ENCODE measurements around the gene SMIM8. TPM values are rescaled to one million over a fixed set of nuclear protein-coding genes. Genes with fewer than 3 reads are reported as not detected.

The SMIM8 gene
- total and polyA plus RNA-seq, 4 donors: 2.3 to 6.1 (median 5.2) TPM

GRCh38 chr6:87276624-87277023 lies 45.8 kb upstream of the SMIM8 start:
- no peak overlapping the region for H3K27ac ChIP-seq (ENCODE audit: low read depth in 1 of 2, low read length in 2 of 2)
- H3K36me3 ChIP-seq (ENCODE audit: control insufficient read depth in 4 of 4, insufficient read depth in 3 of 4, low read depth in 1 of 4, low read length in 3 of 4): no peaks in the 10 kb centered on the region
- no peak for DNase-seq (ENCODE audit: low spot score)
- H3K9ac ChIP-seq (ENCODE audit: low read depth in 1 of 2, low read length in 2 of 2): no peak overlapping the region
- TF ChIP-seq, protein P1, sequence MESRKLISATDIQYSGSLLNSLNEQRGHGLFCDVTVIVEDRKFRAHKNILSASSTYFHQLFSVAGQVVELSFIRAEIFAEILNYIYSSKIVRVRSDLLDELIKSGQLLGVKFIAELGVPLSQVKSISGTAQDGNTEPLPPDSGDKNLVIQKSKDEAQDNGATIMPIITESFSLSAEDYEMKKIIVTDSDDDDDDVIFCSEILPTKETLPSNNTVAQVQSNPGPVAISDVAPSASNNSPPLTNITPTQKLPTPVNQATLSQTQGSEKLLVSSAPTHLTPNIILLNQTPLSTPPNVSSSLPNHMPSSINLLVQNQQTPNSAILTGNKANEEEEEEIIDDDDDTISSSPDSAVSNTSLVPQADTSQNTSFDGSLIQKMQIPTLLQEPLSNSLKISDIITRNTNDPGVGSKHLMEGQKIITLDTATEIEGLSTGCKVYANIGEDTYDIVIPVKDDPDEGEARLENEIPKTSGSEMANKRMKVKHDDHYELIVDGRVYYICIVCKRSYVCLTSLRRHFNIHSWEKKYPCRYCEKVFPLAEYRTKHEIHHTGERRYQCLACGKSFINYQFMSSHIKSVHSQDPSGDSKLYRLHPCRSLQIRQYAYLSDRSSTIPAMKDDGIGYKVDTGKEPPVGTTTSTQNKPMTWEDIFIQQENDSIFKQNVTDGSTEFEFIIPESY (IDR thresholded peaks at IDR 0.05): no peak
- TF ChIP-seq, protein P2, sequence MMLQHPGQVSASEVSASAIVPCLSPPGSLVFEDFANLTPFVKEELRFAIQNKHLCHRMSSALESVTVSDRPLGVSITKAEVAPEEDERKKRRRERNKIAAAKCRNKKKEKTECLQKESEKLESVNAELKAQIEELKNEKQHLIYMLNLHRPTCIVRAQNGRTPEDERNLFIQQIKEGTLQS (IDR thresholded peaks at IDR 0.05): no peak
- TF ChIP-seq, protein P3, sequence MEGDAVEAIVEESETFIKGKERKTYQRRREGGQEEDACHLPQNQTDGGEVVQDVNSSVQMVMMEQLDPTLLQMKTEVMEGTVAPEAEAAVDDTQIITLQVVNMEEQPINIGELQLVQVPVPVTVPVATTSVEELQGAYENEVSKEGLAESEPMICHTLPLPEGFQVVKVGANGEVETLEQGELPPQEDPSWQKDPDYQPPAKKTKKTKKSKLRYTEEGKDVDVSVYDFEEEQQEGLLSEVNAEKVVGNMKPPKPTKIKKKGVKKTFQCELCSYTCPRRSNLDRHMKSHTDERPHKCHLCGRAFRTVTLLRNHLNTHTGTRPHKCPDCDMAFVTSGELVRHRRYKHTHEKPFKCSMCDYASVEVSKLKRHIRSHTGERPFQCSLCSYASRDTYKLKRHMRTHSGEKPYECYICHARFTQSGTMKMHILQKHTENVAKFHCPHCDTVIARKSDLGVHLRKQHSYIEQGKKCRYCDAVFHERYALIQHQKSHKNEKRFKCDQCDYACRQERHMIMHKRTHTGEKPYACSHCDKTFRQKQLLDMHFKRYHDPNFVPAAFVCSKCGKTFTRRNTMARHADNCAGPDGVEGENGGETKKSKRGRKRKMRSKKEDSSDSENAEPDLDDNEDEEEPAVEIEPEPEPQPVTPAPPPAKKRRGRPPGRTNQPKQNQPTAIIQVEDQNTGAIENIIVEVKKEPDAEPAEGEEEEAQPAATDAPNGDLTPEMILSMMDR (IDR thresholded peaks at IDR 0.05; ENCODE audit: low read depth, low read length, missing input control): no peak
- no peak for TF ChIP-seq SP1 (IDR thresholded peaks at IDR 0.05)
- TF ChIP-seq HNF4A (conservative IDR thresholded peaks at IDR 0.05): no peak
- no peak for TF ChIP-seq FOXA1 (IDR thresholded peaks at IDR 0.05)
- TF ChIP-seq HNF4G (IDR thresholded peaks at IDR 0.05): no peak
- TF ChIP-seq, protein P4, sequence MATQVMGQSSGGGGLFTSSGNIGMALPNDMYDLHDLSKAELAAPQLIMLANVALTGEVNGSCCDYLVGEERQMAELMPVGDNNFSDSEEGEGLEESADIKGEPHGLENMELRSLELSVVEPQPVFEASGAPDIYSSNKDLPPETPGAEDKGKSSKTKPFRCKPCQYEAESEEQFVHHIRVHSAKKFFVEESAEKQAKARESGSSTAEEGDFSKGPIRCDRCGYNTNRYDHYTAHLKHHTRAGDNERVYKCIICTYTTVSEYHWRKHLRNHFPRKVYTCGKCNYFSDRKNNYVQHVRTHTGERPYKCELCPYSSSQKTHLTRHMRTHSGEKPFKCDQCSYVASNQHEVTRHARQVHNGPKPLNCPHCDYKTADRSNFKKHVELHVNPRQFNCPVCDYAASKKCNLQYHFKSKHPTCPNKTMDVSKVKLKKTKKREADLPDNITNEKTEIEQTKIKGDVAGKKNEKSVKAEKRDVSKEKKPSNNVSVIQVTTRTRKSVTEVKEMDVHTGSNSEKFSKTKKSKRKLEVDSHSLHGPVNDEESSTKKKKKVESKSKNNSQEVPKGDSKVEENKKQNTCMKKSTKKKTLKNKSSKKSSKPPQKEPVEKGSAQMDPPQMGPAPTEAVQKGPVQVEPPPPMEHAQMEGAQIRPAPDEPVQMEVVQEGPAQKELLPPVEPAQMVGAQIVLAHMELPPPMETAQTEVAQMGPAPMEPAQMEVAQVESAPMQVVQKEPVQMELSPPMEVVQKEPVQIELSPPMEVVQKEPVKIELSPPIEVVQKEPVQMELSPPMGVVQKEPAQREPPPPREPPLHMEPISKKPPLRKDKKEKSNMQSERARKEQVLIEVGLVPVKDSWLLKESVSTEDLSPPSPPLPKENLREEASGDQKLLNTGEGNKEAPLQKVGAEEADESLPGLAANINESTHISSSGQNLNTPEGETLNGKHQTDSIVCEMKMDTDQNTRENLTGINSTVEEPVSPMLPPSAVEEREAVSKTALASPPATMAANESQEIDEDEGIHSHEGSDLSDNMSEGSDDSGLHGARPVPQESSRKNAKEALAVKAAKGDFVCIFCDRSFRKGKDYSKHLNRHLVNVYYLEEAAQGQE (IDR thresholded peaks at IDR 0.05): no peak
- TF ChIP-seq RXRA (IDR thresholded peaks at IDR 0.05): no peak
- no peak for TF ChIP-seq MAX (IDR thresholded peaks at IDR 0.05)
- no peak for TF ChIP-seq RAD21 (IDR thresholded peaks at IDR 0.05)
- TF ChIP-seq NR2F2 (IDR thresholded peaks at IDR 0.05): no peak
- TF ChIP-seq TAF1 (conservative IDR thresholded peaks at IDR 0.05): no peak
- TF ChIP-seq YY1 (IDR thresholded peaks at IDR 0.05): no peak
- no peak for TF ChIP-seq FOXA2 (IDR thresholded peaks at IDR 0.05)
- TF ChIP-seq EGR1 (IDR thresholded peaks at IDR 0.05; ENCODE audit: low read depth in 2 of 2): no peak
- TF ChIP-seq GABPA (IDR thresholded peaks at IDR 0.05 in 1 of 2, conservative IDR thresholded peaks at IDR 0.05 in 1 of 2): no peak
- TF ChIP-seq JUND (IDR thresholded peaks at IDR 0.05): no peak
- H3K27me3 ChIP-seq (ENCODE audit: control insufficient read depth in 4 of 4, insufficient read depth in 4 of 4, low read length in 3 of 4): no peaks in the 10 kb centered on the region
- no peaks in the 10 kb centered on the region for H3K4me1 ChIP-seq (ENCODE audit: control insufficient read depth in 4 of 4, insufficient read depth in 4 of 4, low read length in 3 of 4)
- no peaks in the 10 kb centered on the region for H3K9me3 ChIP-seq (ENCODE audit: control insufficient read depth in 4 of 4, low read length in 3 of 4)
- 63% methylated on average over 1 of the region's 1 CpG for WGBS
- no peak overlapping the region for H3K4me3 ChIP-seq (ENCODE audit: low read depth in 1 of 3, low read length in 3 of 3)

Data from liver (tissue), 9 donors.